Adrenal gland (tissue), 12 donors: ENCODE measurements around the gene SYNE4. TPM values are rescaled to one million over a fixed set of nuclear protein-coding genes. Genes with fewer than 3 reads are reported as not detected.
A peak's percentile ranks its signal among the peaks of the same experiment; 100 is the strongest.

Experiments
- DNase-seq, 7 donors: peaks; one replicate each; pipeline ENCODE4 v3.0.0-alpha.2; 2019 to 2020
- H3K27ac ChIP-seq, 5 donors: fragments of 200-600 bp; sonication (generic) in 4 of 5; 1 replicate in 3 of 5; 2 replicates in 2 of 5; pipeline versions ENCODE4 v1.5.1 to v1.8.0; 2016 to 2020; ENCODE audit warnings: mild to moderate bottlenecking in 1 of 5
- H3K27me3 ChIP-seq: fragments of 200-600 bp; 2 replicates; pipeline ENCODE4 v1.8.0; 2021
- H3K36me3 ChIP-seq, 2 donors: fragments of 200-600 bp; replicated peaks in 1 of 2; 1 replicate in 1 of 2; 2 replicates in 1 of 2; pipeline versions ENCODE4 v1.5.1 to v1.8.0; 2018 to 2022
- H3K4me1 ChIP-seq, 2 donors: fragments of 200-600 bp; replicated peaks in 1 of 2; 1 replicate in 1 of 2; 2 replicates in 1 of 2; pipeline versions ENCODE4 v1.5.1 to v1.8.0; 2018 to 2021
- H3K4me3 ChIP-seq, 4 donors: fragments of 200-600 bp; sonication (generic) in 3 of 4; one replicate each; pipeline ENCODE4 v1.5.1; 2016 to 2018
- H3K9me3 ChIP-seq, 3 donors: fragments of 200-600 bp; sonication (generic) in 1 of 3; replicated peaks in 1 of 3; 1 replicate in 2 of 3; 2 replicates in 1 of 3; pipeline versions ENCODE4 v1.5.1 to v1.8.0; 2016 to 2021
- CTCF ChIP-seq, 6 experiments: fragments of 450-650 bp in 4 of 6; fragments of 200-600 bp in 2 of 6; sonication (generic) in 1 of 6; IDR thresholded peaks; 1 replicate in 5 of 6; 2 replicates in 1 of 6; pipeline versions ENCODE4 v1.5.1 to v1.8.0; 2016 to 2021; ENCODE audit warnings: antibody characterized with exemption in 6 of 6, mild to moderate bottlenecking in 2 of 6, moderate library complexity in 1 of 6
- POLR2A ChIP-seq, 2 donors: fragments of 450-650 bp; IDR thresholded peaks; one replicate each; pipeline ENCODE4 v1.6.1; 2017; ENCODE audit warnings: antibody characterized with exemption in 2 of 2, mild to moderate bottlenecking in 2 of 2, moderate library complexity in 1 of 2
- WGBS, 4 donors: extraction: QIAGEN DNeasy Blood & Tissue Kit in 2 of 4; methylation state at CpG; one replicate each; pipeline versions ENCODE4 v1.1.5 to v1.1.7; 2013 to 2017; 5-methylcytosine and 5-hydroxymethylcytosine counted together
- intact Hi-C, 2 donors: fragments of 100-400 bp; cut with DNase I; formaldehyde crosslinking; loops; one replicate each; pipeline versions ENCODE4 v1.14.1 to v1.15.0; 2022 to 2023
- polyA plus RNA-seq, 3 donors: library from polyadenylated mRNA; stranded (reverse); fragments of 200-250 nt in 2 of 3; fragments of 350-450 nt in 1 of 3; fragmentation: Illumina TruSeq in 1 of 3; extraction: RNeasy Lipid Tissue Mini Kit (QIAGEN cat#74804) in 1 of 3; gene quantifications; one replicate each; pipeline ENCODE4 v1.2.3, GENCODE V29; 2013 to 2014
- total RNA-seq, 9 donors: library from RNA; depleted of rRNA in 4 of 9; stranded (reverse); fragments of >200 nt in 4 of 9; fragments of 120-200 nt in 1 of 9; fragmentation: NEBNext Ultra II Directional in 1 of 9; extraction: Animal tissue kit (Norgen Biotek cat#: 25700) in 1 of 9; gene quantifications; one replicate each; pipeline versions ENCODE4 v1.1.0 to v1.2.4, GENCODE V29; 2013 to 2023
- donor health status: healthy with polysubstance abuse.
- donor health status: Bipolar disorder and iron deficiency.
- donor health status: DM: yes; HTN: yes; CAD: no.
- donor health status: DM: no; HTN: no; CAD: no.
- donor health status: DM: no; HTN: no; CAD: no.
- donor health status: DM: yes; HTN: yes; CAD: no.

SYNE4 gene
- total and polyA plus RNA-seq, 12 donors: 0.14 to 3.0 (median 0.46) TPM; not detected in 3

DNA sequence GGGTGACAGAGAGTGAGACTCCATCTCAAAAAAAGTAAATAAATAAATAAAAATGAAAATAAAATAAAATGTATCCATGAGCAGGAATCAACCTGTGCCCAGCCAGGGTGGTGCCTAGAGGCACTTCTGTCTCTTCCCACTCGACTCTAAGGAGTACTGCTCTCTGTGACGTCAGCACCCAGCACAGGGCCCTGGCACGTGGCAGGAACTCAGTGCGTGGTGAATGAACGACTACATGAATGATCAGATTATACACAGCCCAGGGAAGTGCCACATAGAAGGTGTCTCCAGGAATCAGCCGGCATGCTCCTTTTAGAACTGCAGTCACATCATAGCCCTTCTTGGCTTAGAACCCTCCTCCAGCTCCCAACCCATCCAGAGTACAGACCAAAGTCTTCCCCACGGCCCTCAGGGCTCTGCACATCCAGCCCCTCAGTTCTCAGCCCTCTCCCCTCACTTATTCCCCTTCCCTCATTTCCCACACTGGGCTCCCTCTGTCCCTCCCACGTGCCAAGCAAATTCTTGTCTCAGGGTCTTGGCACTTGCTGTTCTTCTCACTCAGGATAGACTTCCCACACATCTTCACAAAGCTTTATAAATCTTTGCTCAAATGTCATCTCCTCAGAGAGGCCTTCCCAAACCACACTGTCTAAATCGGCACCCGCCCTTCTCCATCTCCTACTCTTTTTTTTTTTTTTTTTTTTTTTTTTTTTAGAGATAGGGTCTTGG, 19.9 kb upstream of the SYNE4 start:
- Histone ChIP-seq H3K36me3 (no peaks in the 10 kb centered on the region), H3K9me3 (no peaks in the 10 kb centered on the region), H3K4me1 (no peaks in the 10 kb centered on the region), H3K27me3 (no peaks in the 10 kb centered on the region), H3K4me3 (no peak overlapping the region), H3K27ac (no peak overlapping the region)
- intact Hi-C loops: no loop called here
- 86 to 92% (median 88%) methylated on average over 10 of the region's 10 CpGs for WGBS, 4 donors
- DNase-seq: peak in 1 of 7 donors; percentile 85
- TF ChIP-seq POLR2A (IDR thresholded peaks at IDR 0.05) (no peak), CTCF (IDR thresholded peaks at IDR 0.05) (no peak)

DNA sequence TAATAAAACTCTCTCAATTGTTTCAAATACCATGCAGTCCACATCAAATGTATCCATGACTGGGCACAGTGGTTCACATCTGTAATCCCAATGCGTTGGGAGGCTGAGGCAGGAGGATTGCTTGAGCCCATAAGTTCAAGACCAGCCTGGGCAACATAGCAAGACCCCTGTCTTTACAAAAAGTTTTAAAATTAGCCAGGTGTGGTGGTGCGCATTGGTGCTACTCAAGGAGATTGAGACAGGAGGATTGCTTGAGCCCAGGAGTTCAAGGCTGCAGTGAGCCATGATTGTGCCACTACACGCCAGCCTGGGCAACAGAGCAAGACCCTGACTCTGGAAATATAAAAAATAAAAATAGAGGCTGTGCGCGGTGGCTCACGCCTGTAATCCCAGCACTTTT, 19.1 kb upstream of the SYNE4 start:
- 90 to 98% (median 95%) methylated on average over 6 of the region's 6 CpGs for WGBS, 4 donors
- no peaks in the 10 kb centered on the region for H3K27me3 ChIP-seq
- H3K27ac ChIP-seq: no peak overlapping the region
- no peaks in the 10 kb centered on the region for H3K9me3 ChIP-seq
- intact Hi-C loops: no loop called here
- DNase-seq: no peak
- no peaks in the 10 kb centered on the region for H3K4me1 ChIP-seq
- H3K4me3 ChIP-seq: no peak overlapping the region
- no peaks in the 10 kb centered on the region for H3K36me3 ChIP-seq
- TF ChIP-seq CTCF (IDR thresholded peaks at IDR 0.05) (no peak), POLR2A (IDR thresholded peaks at IDR 0.05) (no peak)

GRCh38 chr19:36026091-36026876, 17.7 kb upstream of the SYNE4 start:
- TF ChIP-seq POLR2A (IDR thresholded peaks at IDR 0.05) (no peak), CTCF (IDR thresholded peaks at IDR 0.05) (no peak)
- Histone ChIP-seq H3K27me3 (no peaks in the 10 kb centered on the region), H3K27ac (no peak overlapping the region), H3K4me1 (no peaks in the 10 kb centered on the region), H3K9me3 (no peaks in the 10 kb centered on the region), H3K36me3 (no peaks in the 10 kb centered on the region), H3K4me3 (no peak overlapping the region)
- WGBS, 4 donors: 92 to 95% (median 94%) methylated on average over 21 to 49 of the region's 49 CpGs
- intact Hi-C loops: no loop called here
- no peak for DNase-seq

DNA sequence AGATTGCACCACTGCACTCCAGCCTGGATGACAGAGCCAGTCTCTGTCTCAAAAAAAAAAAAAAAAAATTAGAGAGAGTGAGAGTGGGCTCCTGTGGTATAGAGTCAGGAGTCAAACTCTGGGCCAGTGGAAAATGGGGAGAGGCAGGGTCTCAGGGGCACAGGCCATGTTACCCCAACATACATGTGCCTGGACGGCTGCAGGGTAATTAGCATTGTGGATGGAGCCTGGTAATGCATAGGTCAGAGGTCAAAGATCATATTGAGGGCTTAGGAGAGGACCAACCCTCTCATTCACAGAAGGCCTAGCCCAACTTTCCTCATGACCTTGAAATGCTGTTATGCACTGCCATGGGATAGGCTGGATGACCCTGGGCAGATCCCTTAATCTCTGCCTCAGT, 16.9 kb upstream of the SYNE4 start:
- H3K27ac ChIP-seq: no peak overlapping the region
- DNase-seq: no peak
- H3K4me1 ChIP-seq: no peaks in the 10 kb centered on the region
- intact Hi-C loops: no loop called here
- no peak overlapping the region for H3K4me3 ChIP-seq
- H3K9me3 ChIP-seq: no peaks in the 10 kb centered on the region
- H3K36me3 ChIP-seq: no peaks in the 10 kb centered on the region
- WGBS, 4 donors: 67 to 89% (median 83%) methylated on average over 1 of the region's 1 CpG
- TF ChIP-seq POLR2A (IDR thresholded peaks at IDR 0.05) (no peak), CTCF (IDR thresholded peaks at IDR 0.05) (no peak)
- no peaks in the 10 kb centered on the region for H3K27me3 ChIP-seq
